HG03521 (cell line): ENCODE measurements around the gene TGFBR1.
A peak's percentile ranks its signal among the peaks of the same experiment; 100 is the strongest.

Experiments used
- ATAC-seq: cut with Tn5 transposase; IDR thresholded peaks from one replicate; pipeline ENCODE4 v1.9.1; 2021; ENCODE audit warnings: mild to moderate bottlenecking, moderate library complexity; ENCODE audit not compliant: unreplicated experiment

The TGFBR1 gene

GRCh38 chr9:99167119-99167518, 62.2 kb downstream of the TGFBR1 start:
- no peak for ATAC-seq

GRCh38 chr9:99167694-99168093, 62.8 kb downstream of the TGFBR1 start:
- no peak for ATAC-seq

GRCh38 chr9:99169086-99169485, 64.2 kb downstream of the TGFBR1 start:
- ATAC-seq: no peak

- no peak for ATAC-seq
Measured at GRCh38 chr9:99169982-99170761, 65.3 kb downstream of the TGFBR1 start.

GRCh38 chr9:99171225-99172123, 66.6 kb downstream of the TGFBR1 start:
- no peak for ATAC-seq

GRCh38 chr9:99172124-99173091, 67.5 kb downstream of the TGFBR1 start:
- ATAC-seq: no peak

- ATAC-seq: no peak
Measured at GRCh38 chr9:99173570-99174504, 68.9 kb downstream of the TGFBR1 start.

- ATAC-seq: no peak
Measured at GRCh38 chr9:99176527-99177013, 71.7 kb downstream of the TGFBR1 start.

- no peak for ATAC-seq
Measured at GRCh38 chr9:99177576-99178366, 72.9 kb downstream of the TGFBR1 start.

- no peak for ATAC-seq
Measured at GRCh38 chr9:99178912-99179872, 74.3 kb downstream of the TGFBR1 start.

GRCh38 chr9:99180199-99180598, 75.3 kb downstream of the TGFBR1 start:
- ATAC-seq: no peak

GRCh38 chr9:99180662-99181061, 75.7 kb downstream of the TGFBR1 start:
- no peak for ATAC-seq

GRCh38 chr9:99181206-99181605, 76.3 kb downstream of the TGFBR1 start:
- ATAC-seq: no peak

- ATAC-seq: peak; percentile 48
Measured at GRCh38 chr9:99181621-99182020, 76.7 kb downstream of the TGFBR1 start.

- no peak for ATAC-seq
Measured at GRCh38 chr9:99182356-99182755, 77.4 kb downstream of the TGFBR1 start.

- no peak for ATAC-seq
Measured at GRCh38 chr9:99183616-99184015, 78.7 kb downstream of the TGFBR1 start.

- ATAC-seq: no peak
Measured at GRCh38 chr9:99184110-99184474, 79.2 kb downstream of the TGFBR1 start.
